Liver (tissue), 3 donors: ENCODE data around the gene C4A.
A peak's percentile ranks its signal among the peaks of the same experiment; 100 is the strongest.
"Not testable (repeated sequence)": the region's sequence is repeated elsewhere in the genome, so short reads cannot be mapped to it uniquely, and the experiment has no call there.

Source experiments
- ATF3 ChIP-seq: IDR thresholded peaks from 2 replicates; pipeline ENCODE4 v1.6.1; 2016; ENCODE audit warnings: antibody characterized with exemption
- CTCF ChIP-seq: fragments of 150-350 bp; IDR thresholded peaks from 2 replicates; pipeline ENCODE4 v1.5.1; 2017; ENCODE audit warnings: improper control_type of control experiment, low read depth, low read length; ENCODE audit not compliant: missing input control
- EGR1 ChIP-seq, 2 donors: IDR thresholded peaks; 2 replicates each; pipeline ENCODE4 v1.6.1; 2016 to 2018; ENCODE audit warnings: antibody characterized with exemption in 2 of 2, low read depth in 2 of 2
- FOXA1 ChIP-seq: IDR thresholded peaks from 2 replicates; pipeline ENCODE4 v1.6.1; 2016; ENCODE audit warnings: antibody characterized with exemption
- GABPA ChIP-seq, 2 donors: IDR thresholded peaks in 1 of 2; conservative IDR thresholded peaks in 1 of 2; 2 replicates each; pipeline ENCODE4 v1.6.1; 2016; ENCODE audit warnings: antibody characterized with exemption in 2 of 2, mild to moderate bottlenecking in 1 of 2, moderate library complexity in 1 of 2
- JUND ChIP-seq, 2 donors: IDR thresholded peaks; 2 replicates each; pipeline ENCODE4 v1.6.1; 2016; ENCODE audit warnings: antibody characterized with exemption in 2 of 2
- MAX ChIP-seq: IDR thresholded peaks from 2 replicates; pipeline ENCODE4 v1.6.1; 2016; ENCODE audit warnings: antibody characterized with exemption
- NR2F2 ChIP-seq: IDR thresholded peaks from 2 replicates; pipeline ENCODE4 v1.6.1; 2016; ENCODE audit warnings: antibody characterized with exemption
- RAD21 ChIP-seq, 2 donors: IDR thresholded peaks; 2 replicates each; pipeline ENCODE4 v1.6.1; 2016; ENCODE audit warnings: antibody characterized with exemption in 2 of 2, mild to moderate bottlenecking in 2 of 2
- REST ChIP-seq: IDR thresholded peaks from 2 replicates; pipeline ENCODE4 v1.6.1; 2016; ENCODE audit warnings: antibody characterized with exemption, mild to moderate bottlenecking
- SP1 ChIP-seq: IDR thresholded peaks from 2 replicates; pipeline ENCODE4 v1.6.1; 2018; ENCODE audit warnings: antibody characterized with exemption, mild to moderate bottlenecking
- TAF1 ChIP-seq: conservative IDR thresholded peaks from 2 replicates; pipeline ENCODE4 v1.6.1; 2016; ENCODE audit warnings: antibody characterized with exemption, mild to moderate bottlenecking
- YY1 ChIP-seq: IDR thresholded peaks from 2 replicates; pipeline ENCODE4 v1.6.1; 2016; ENCODE audit warnings: antibody characterized with exemption, mild to moderate bottlenecking
- ZBTB33 ChIP-seq: IDR thresholded peaks from 2 replicates; pipeline ENCODE4 v1.6.1; 2016; ENCODE audit warnings: antibody characterized with exemption
- donor health status: healthy.
- donor health status: healthy.

- TF ChIP-seq YY1; CTCF; GABPA (IDR thresholded peaks at IDR 0.05 in 1 of 2, conservative IDR thresholded peaks at IDR 0.05 in 1 of 2); RAD21 (IDR thresholded peaks at IDR 0.05); JUND (IDR thresholded peaks at IDR 0.05); MAX; TAF1; ATF3; REST; FOXA1; EGR1 (IDR thresholded peaks at IDR 0.05; ENCODE audit: low read depth in 2 of 2); NR2F2; ZBTB33: not testable (repeated sequence)
- peak; percentile 42 for TF ChIP-seq SP1
Measured at GRCh38 chr6:32004393-32004792, 22.5 kb downstream of the C4A start.
